ENCODE results near the gene VARS1.
A peak's percentile ranks its signal among the peaks of the same experiment; 100 is the strongest.

VARS1 gene

GRCh38 chr6:31775633-31776484, 19.7 kb downstream of the VARS1 start:
- ChIA-PET CTCF (interaction anchor here (0.9 to 2.8 kb wide), 3 partner anchors 9 to 46 kb away, joined by 3 to 17 read pairs (median 5); no protein-coding TSS in a partner anchor), POLR2A (interaction anchor here (1.4 kb wide), 1 partner anchor 52 kb away, joined by 5 read pairs; the partner anchor contains the start of gene HSPA1B)
- no peak for TF ChIP-seq CTCF (IDR thresholded peaks at IDR 0.05; ENCODE audit: insufficient read depth, low read length, missing control alignments)
- DNase-seq (ENCODE audit: low read depth, low spot score), result no peak
- no peak overlapping the region for H3K4me3 ChIP-seq (ENCODE audit: low read depth, low read length)

- DNase-seq (ENCODE audit: low read depth, low spot score), result no peak
- H3K4me3 ChIP-seq (ENCODE audit: low read depth, low read length), result no peak overlapping the region
- CTCF ChIA-PET, result interaction anchor here (0.9 to 2.8 kb wide), 3 partner anchors 10 to 45 kb away, joined by 3 to 17 read pairs (median 5); no protein-coding TSS in a partner anchor
- no peak for TF ChIP-seq CTCF (IDR thresholded peaks at IDR 0.05; ENCODE audit: insufficient read depth, low read length, missing control alignments)
- POLR2A ChIA-PET, result interaction anchor here (1.4 kb wide), 1 partner anchor 52 kb away, joined by 5 read pairs; the partner anchor contains the start of gene HSPA1B
Observed at GRCh38 chr6:31775184-31775583, 20.4 kb downstream of the VARS1 start.

GRCh38 chr6:31771992-31772358, 23.6 kb downstream of the VARS1 start:
- no peak overlapping the region for H3K4me3 ChIP-seq (ENCODE audit: low read depth, low read length)
- CTCF ChIA-PET, result interaction anchor here (0.6 to 3.4 kb wide), 5 partner anchors 12 to 91 kb away, joined by 3 to 29 read pairs (median 6); partner anchors contain the start of gene LY6G5C
- POLR2A ChIA-PET, result no interaction called here

GRCh38 chr6:31770860-31771259, 24.7 kb downstream of the VARS1 start:
- no peak overlapping the region for H3K4me3 ChIP-seq (ENCODE audit: low read depth, low read length)
- no peak for TF ChIP-seq CTCF (IDR thresholded peaks at IDR 0.05; ENCODE audit: insufficient read depth, low read length, missing control alignments)
- CTCF ChIA-PET, result interaction anchor here (0.5 to 3.4 kb wide), 17 partner anchors 8 to 172 kb away, joined by 3 to 29 read pairs (median 8); partner anchors contain the start of genes ABHD16A, LSM2, LY6G5C and MSH5
- DNase-seq (ENCODE audit: low read depth, low spot score), result no peak
- POLR2A ChIA-PET, result interaction anchor here (0.5 to 1.4 kb wide), 2 partner anchors 10 to 25 kb away, joined by 3 read pairs; partner anchors contain the start of gene VARS1

More at GRCh38 chr6:31771992-31772358, 23.6 kb downstream of the VARS1 start:
- TF ChIP-seq CTCF (IDR thresholded peaks at IDR 0.05; ENCODE audit: insufficient read depth, low read length, missing control alignments), result no peak
- DNase-seq (ENCODE audit: low read depth, low spot score), result no peak

GRCh38 chr6:31769684-31770371, 25.7 kb downstream of the VARS1 start:
- H3K4me3 ChIP-seq (ENCODE audit: low read depth, low read length), result no peak overlapping the region
- peak; percentile 78 for TF ChIP-seq CTCF (IDR thresholded peaks at IDR 0.05; ENCODE audit: insufficient read depth, low read length, missing control alignments)
- no peak for DNase-seq (ENCODE audit: low read depth, low spot score)
- POLR2A ChIA-PET, result interaction anchor here (0.7 to 1.4 kb wide), 3 partner anchors 26 to 58 kb away, joined by 3 read pairs; partner anchors contain the start of genes CLIC1, HSPA1B and VARS1
- CTCF ChIA-PET, result interaction anchor here (0.6 to 3.4 kb wide), 33 partner anchors 8 to 103 kb away, joined by 3 to 29 read pairs (median 7); partner anchors contain the start of genes ABHD16A, CSNK2B, LSM2 and LY6G5C
